ENCODE results near the gene EN2.

DNA sequence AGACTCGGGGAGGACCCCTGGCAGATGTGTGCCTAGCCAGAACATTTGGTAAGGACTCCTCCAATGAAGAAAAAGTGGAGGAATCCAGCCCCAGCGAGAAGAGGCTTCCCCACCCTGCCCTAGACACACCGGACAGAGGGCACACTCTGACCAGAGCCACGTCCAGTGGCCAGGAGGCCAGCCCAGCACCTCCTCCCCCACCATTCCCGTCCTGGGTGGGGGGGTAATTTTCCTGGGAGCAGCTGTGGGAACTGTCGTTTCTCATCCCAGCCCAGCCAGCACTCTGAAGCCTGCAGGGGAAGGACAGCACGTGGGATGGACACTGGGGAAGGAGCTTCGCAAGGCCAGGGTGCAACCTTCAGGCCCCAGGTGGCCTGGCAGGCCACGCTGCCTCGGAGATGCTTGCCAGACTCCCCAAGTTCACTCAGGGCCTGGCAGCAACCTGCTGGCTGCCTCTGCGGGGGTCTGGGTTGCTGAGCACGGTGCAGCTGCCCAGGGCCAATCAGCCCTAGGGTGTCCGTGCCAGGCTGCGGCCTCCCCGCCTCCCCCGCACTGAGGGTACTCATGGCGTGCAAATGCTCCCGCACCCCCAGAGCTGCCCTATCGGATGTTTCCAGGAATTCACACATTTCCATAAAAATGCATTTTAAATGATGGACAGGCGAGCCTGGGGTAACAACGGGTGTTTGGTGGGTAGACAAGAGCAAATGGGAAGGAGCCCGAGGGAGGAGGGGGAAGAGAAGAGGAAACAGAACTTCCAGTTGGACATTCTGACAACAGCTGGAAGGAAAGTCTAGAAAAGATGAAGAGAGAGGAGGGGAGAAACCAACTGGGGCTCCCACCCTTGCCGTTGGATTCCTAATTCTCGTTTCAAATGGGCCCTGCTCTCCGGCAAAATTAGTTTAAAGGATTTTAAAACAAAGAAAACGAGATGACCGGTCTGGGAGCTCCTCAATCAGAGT lies 1.9 kb upstream of the EN2 start:
- no peak for TF ChIP-seq POLR2AphosphoS5 (IDR thresholded peaks at IDR 0.05; ENCODE audit: low read depth, low read length)
- TF ChIP-seq POLR2A (IDR thresholded peaks at IDR 0.05; ENCODE audit: low read depth, low read length): no peak
- TF ChIP-seq TAF1 (IDR thresholded peaks at IDR 0.05; ENCODE audit: low read depth, low read length): no peak
